Measurements from ENCODE around the gene TTR. TPM values are rescaled to one million over a fixed set of nuclear protein-coding genes. Genes with fewer than 3 reads are reported as not detected.

The TTR gene
- total RNA-seq, 1 experiment from 2014 or later, result not detected

GRCh38 chr18:31590570-31590969 lies 1.1 kb upstream of the TTR start:
- no peak for DNase-seq (ENCODE audit: low read depth in 1 of 2, low spot score in 2 of 2)
- H3K27me3 ChIP-seq (replicated peaks), result no peaks in the 10 kb centered on the region
- no peak overlapping the region for H3K27ac ChIP-seq
- H3K4me3 ChIP-seq, result no peak overlapping the region
- no peaks in the 10 kb centered on the region for H3K4me1 ChIP-seq (replicated peaks)
- H3K36me3 ChIP-seq, result no peaks in the 10 kb centered on the region
- no peaks in the 10 kb centered on the region for H3K9me3 ChIP-seq (replicated peaks)

GRCh38 chr18:31591113-31591512 lies 564 bp upstream of the TTR start:
- no peaks in the 10 kb centered on the region for H3K36me3 ChIP-seq
- H3K9me3 ChIP-seq (replicated peaks), result no peaks in the 10 kb centered on the region
- no peak overlapping the region for H3K4me3 ChIP-seq
- H3K4me1 ChIP-seq (replicated peaks), result no peaks in the 10 kb centered on the region
- DNase-seq (ENCODE audit: low read depth in 1 of 2, low spot score in 2 of 2), result no peak
- H3K27me3 ChIP-seq (replicated peaks), result no peaks in the 10 kb centered on the region
- no peak overlapping the region for H3K27ac ChIP-seq

- H3K4me1 ChIP-seq (replicated peaks), result no peaks in the 10 kb centered on the region
- no peak overlapping the region for H3K27ac ChIP-seq
- H3K36me3 ChIP-seq, result no peaks in the 10 kb centered on the region
- no peak overlapping the region for H3K4me3 ChIP-seq
- H3K9me3 ChIP-seq (replicated peaks), result no peaks in the 10 kb centered on the region
- no peaks in the 10 kb centered on the region for H3K27me3 ChIP-seq (replicated peaks)
- DNase-seq (ENCODE audit: low read depth in 1 of 2, low spot score in 2 of 2), result no peak
Observed at GRCh38 chr18:31592506-31593157, 955 bp downstream of the TTR start.

- Histone ChIP-seq H3K27me3 (replicated peaks) (no peaks in the 10 kb centered on the region), H3K36me3 (no peaks in the 10 kb centered on the region), H3K27ac (no peak overlapping the region), H3K4me1 (replicated peaks) (no peaks in the 10 kb centered on the region), H3K4me3 (no peak overlapping the region), H3K9me3 (replicated peaks) (no peaks in the 10 kb centered on the region)
- DNase-seq (ENCODE audit: low read depth in 1 of 2, low spot score in 2 of 2), result no peak
Observed at GRCh38 chr18:31595121-31595771, 3.6 kb downstream of the TTR start.

- H3K4me1 ChIP-seq (replicated peaks), result no peaks in the 10 kb centered on the region
- no peak overlapping the region for H3K27ac ChIP-seq
- no peaks in the 10 kb centered on the region for H3K9me3 ChIP-seq (replicated peaks)
- no peaks in the 10 kb centered on the region for H3K27me3 ChIP-seq (replicated peaks)
- H3K36me3 ChIP-seq, result no peaks in the 10 kb centered on the region
- H3K4me3 ChIP-seq, result no peak overlapping the region
- DNase-seq (ENCODE audit: low read depth in 1 of 2, low spot score in 2 of 2), result no peak
Observed at GRCh38 chr18:31596081-31596872, 4.6 kb downstream of the TTR start.

GRCh38 chr18:31598021-31598805 lies 6.5 kb downstream of the TTR start:
- Histone ChIP-seq H3K27ac (no peak overlapping the region), H3K27me3 (replicated peaks) (no peaks in the 10 kb centered on the region), H3K36me3 (no peaks in the 10 kb centered on the region), H3K9me3 (replicated peaks) (no peaks in the 10 kb centered on the region), H3K4me1 (replicated peaks) (no peaks in the 10 kb centered on the region), H3K4me3 (no peak overlapping the region)
- no peak for DNase-seq (ENCODE audit: low read depth in 1 of 2, low spot score in 2 of 2)

- no peak for DNase-seq (ENCODE audit: low read depth in 1 of 2, low spot score in 2 of 2)
- H3K4me1 ChIP-seq (replicated peaks), result no peaks in the 10 kb centered on the region
- no peak overlapping the region for H3K4me3 ChIP-seq
- H3K9me3 ChIP-seq (replicated peaks), result no peaks in the 10 kb centered on the region
- no peak overlapping the region for H3K27ac ChIP-seq
- no peaks in the 10 kb centered on the region for H3K36me3 ChIP-seq
- H3K27me3 ChIP-seq (replicated peaks), result no peaks in the 10 kb centered on the region
Observed at GRCh38 chr18:31603315-31603714, 11.6 kb downstream of the TTR start.

GRCh38 chr18:31606265-31606664 lies 14.6 kb downstream of the TTR start:
- H3K27ac ChIP-seq, result no peak overlapping the region
- no peaks in the 10 kb centered on the region for H3K27me3 ChIP-seq (replicated peaks)
- no peak for DNase-seq (ENCODE audit: low read depth in 1 of 2, low spot score in 2 of 2)
- H3K4me3 ChIP-seq, result no peak overlapping the region
- H3K4me1 ChIP-seq (replicated peaks), result no peaks in the 10 kb centered on the region
- no peaks in the 10 kb centered on the region for H3K36me3 ChIP-seq
- H3K9me3 ChIP-seq (replicated peaks), result no peaks in the 10 kb centered on the region

- Histone ChIP-seq H3K9me3 (replicated peaks) (no peaks in the 10 kb centered on the region), H3K27me3 (replicated peaks) (no peaks in the 10 kb centered on the region), H3K4me1 (replicated peaks) (no peaks in the 10 kb centered on the region), H3K36me3 (no peaks in the 10 kb centered on the region), H3K4me3 (no peak overlapping the region), H3K27ac (no peak overlapping the region)
- no peak for DNase-seq (ENCODE audit: low read depth in 1 of 2, low spot score in 2 of 2)
Observed at GRCh38 chr18:31607384-31607783, 15.7 kb downstream of the TTR start.

GRCh38 chr18:31609886-31610285 lies 18.2 kb downstream of the TTR start:
- Histone ChIP-seq H3K27ac (no peak overlapping the region), H3K4me3 (no peak overlapping the region), H3K27me3 (replicated peaks) (no peaks in the 10 kb centered on the region), H3K4me1 (replicated peaks) (no peaks in the 10 kb centered on the region), H3K9me3 (replicated peaks) (no peaks in the 10 kb centered on the region), H3K36me3 (no peaks in the 10 kb centered on the region)
- no peak for DNase-seq (ENCODE audit: low read depth in 1 of 2, low spot score in 2 of 2)

- H3K4me1 ChIP-seq (replicated peaks), result no peaks in the 10 kb centered on the region
- no peaks in the 10 kb centered on the region for H3K27me3 ChIP-seq (replicated peaks)
- H3K9me3 ChIP-seq (replicated peaks), result no peaks in the 10 kb centered on the region
- DNase-seq (ENCODE audit: low read depth in 1 of 2, low spot score in 2 of 2), result no peak
- H3K27ac ChIP-seq, result no peak overlapping the region
- no peak overlapping the region for H3K4me3 ChIP-seq
- no peaks in the 10 kb centered on the region for H3K36me3 ChIP-seq
Observed at GRCh38 chr18:31610286-31611205, 18.9 kb downstream of the TTR start.

GRCh38 chr18:31611511-31611910 lies 19.8 kb downstream of the TTR start:
- H3K4me3 ChIP-seq, result no peak overlapping the region
- no peaks in the 10 kb centered on the region for H3K27me3 ChIP-seq (replicated peaks)
- H3K27ac ChIP-seq, result no peak overlapping the region
- no peaks in the 10 kb centered on the region for H3K36me3 ChIP-seq
- no peaks in the 10 kb centered on the region for H3K4me1 ChIP-seq (replicated peaks)
- no peaks in the 10 kb centered on the region for H3K9me3 ChIP-seq (replicated peaks)
- no peak for DNase-seq (ENCODE audit: low read depth in 1 of 2, low spot score in 2 of 2)

GRCh38 chr18:31612124-31612523 lies 20.4 kb downstream of the TTR start:
- DNase-seq (ENCODE audit: low read depth in 1 of 2, low spot score in 2 of 2), result no peak
- Histone ChIP-seq H3K27me3 (replicated peaks) (no peaks in the 10 kb centered on the region), H3K4me3 (no peak overlapping the region), H3K27ac (no peak overlapping the region), H3K4me1 (replicated peaks) (no peaks in the 10 kb centered on the region), H3K36me3 (no peaks in the 10 kb centered on the region), H3K9me3 (replicated peaks) (no peaks in the 10 kb centered on the region)
